K562 (cell line): Measurements from ENCODE around the gene DYNC1I2. TPM values are rescaled to one million over a fixed set of nuclear protein-coding genes. Genes with fewer than 3 reads are reported as not detected.

ENCODE experiments used
- CBFA2T3 ChIP-seq: fragments of 450-650 bp; IDR thresholded peaks from 2 replicates; pipeline ENCODE4 v1.6.1; 2017
- CREM ChIP-seq: IDR thresholded peaks from 2 replicates; pipeline ENCODE4 v1.6.1; 2014; ENCODE audit warnings: antibody characterized with exemption, low read depth
- FOXK2 ChIP-seq, 2 experiments: fragments of 450-650 bp; IDR thresholded peaks in 1 of 2; conservative IDR thresholded peaks in 1 of 2; 2 replicates each; pipeline ENCODE4 v1.6.1; 2016; ENCODE audit warnings: low read depth in 2 of 2, mild to moderate bottlenecking in 1 of 2
- HNRNPL ChIP-seq: fragments of 200-400 bp; formaldehyde crosslinking; IDR thresholded peaks from 2 replicates; pipeline ENCODE4 v1.6.1; 2017; ENCODE audit warnings: low read depth, mild to moderate bottlenecking, low read length
- KLF16 ChIP-seq: IDR thresholded peaks from 2 replicates; pipeline ENCODE4 v1.6.1; 2016; ENCODE audit warnings: antibody characterized with exemption
- MBD2 ChIP-seq: sonication (generic); IDR thresholded peaks from 2 replicates; pipeline ENCODE4 v1.6.1; 2016; ENCODE audit warnings: low read depth, borderline replicate concordance
- RFX7 ChIP-seq: fragments of 250-450 bp; sonication (Bioruptor Pico); IDR thresholded peaks from 2 replicates; pipeline ENCODE4 v1.5.1; 2021; ENCODE audit warnings: mild to moderate bottlenecking
- SIN3A ChIP-seq, 2 experiments: fragments of 150-350 bp in 1 of 2; IDR thresholded peaks; 2 replicates each; pipeline ENCODE4 v1.6.1; 2011 to 2016; ENCODE audit warnings: borderline replicate concordance in 2 of 2, low read depth in 2 of 2, low read length in 2 of 2, mild to moderate bottlenecking in 2 of 2, moderate library complexity in 2 of 2; ENCODE audit not compliant: control insufficient read depth in 1 of 2
- SRSF3 ChIP-seq: fragments of 200-400 bp; formaldehyde crosslinking; IDR thresholded peaks from 2 replicates; pipeline ENCODE4 v1.6.1; 2016; ENCODE audit warnings: mild to moderate bottlenecking, low read length, moderate library complexity; ENCODE audit not compliant: insufficient read depth
- ZNF311 ChIP-seq: fragments of 250-450 bp; sonication (Bioruptor Pico); IDR thresholded peaks from 2 replicates; pipeline ENCODE4 v1.4.0; 2020; ENCODE audit warnings: mild to moderate bottlenecking, moderate library complexity
- ZNF551 ChIP-seq: fragments of 250-450 bp; sonication (Bioruptor Pico); IDR thresholded peaks from 2 replicates; pipeline ENCODE4 v1.5.0; 2021; ENCODE audit warnings: mild to moderate bottlenecking, moderate library complexity
- ZNF76 ChIP-seq: fragments of 250-450 bp; sonication (Bioruptor Pico); IDR thresholded peaks from 2 replicates; pipeline ENCODE4 v1.4.0; 2020; ENCODE audit warnings: mild to moderate bottlenecking, moderate library complexity, borderline replicate concordance
- polyA plus RNA-seq, 8 experiments: library from polyadenylated mRNA; depleted of rRNA in 4 of 8; stranded (reverse) in 5 of 8; unstranded in 3 of 8; fragments of >200 nt; fragmentation: Nextera tagmentation in 2 of 8; fragmentation: Illumina TruSeq in 1 of 8; extraction: Ambion mirVana in 2 of 8; extraction: Trizol in 1 of 8; gene quantifications; 2 replicates each; pipeline versions ENCODE4 v1.2.1 to v1.2.3, GENCODE V29; 2011 to 2014; ENCODE audit warnings: inconsistent platforms in 1 of 8, missing spikeins in 1 of 8
- total RNA-seq, 7 experiments: library from RNA; depleted of rRNA in 6 of 7; stranded (reverse); fragments of >200 nt in 6 of 7; fragmentation: Illumina TruSeq in 2 of 7; extraction: Trizol in 2 of 7; gene quantifications; 2 replicates each; pipeline versions ENCODE4 v1.2.1 to v1.2.3, GENCODE V29; 2011 to 2021; ENCODE audit warnings: low replicate concordance in 1 of 7
- TF ChIP-seq, protein P1 (sequence below), 2 experiments: fragments of 450-650 bp; IDR thresholded peaks; 2 replicates each; pipeline ENCODE4 v1.6.1; 2016
- TF ChIP-seq, protein P2 (sequence below): fragments of 450-650 bp; formaldehyde crosslinking; IDR thresholded peaks from 2 replicates; pipeline ENCODE4 v1.4.0; 2020; ENCODE audit warnings: mild to moderate bottlenecking, mixed read lengths
- TF ChIP-seq, protein P3 (sequence below): fragments of 200-400 bp; formaldehyde crosslinking; IDR thresholded peaks from 2 replicates; pipeline ENCODE4 v1.6.1; 2017; ENCODE audit warnings: mild to moderate bottlenecking, low read depth, low read length, moderate library complexity
- TF ChIP-seq, protein P4 (sequence below): sonication (generic); formaldehyde crosslinking; IDR thresholded peaks from 2 replicates; pipeline ENCODE4 v1.8.0; 2022; ENCODE audit warnings: mild to moderate bottlenecking, missing genetic modification reagents
- TF ChIP-seq, protein P5 (sequence below): sonication (generic); formaldehyde crosslinking; IDR thresholded peaks from 2 replicates; pipeline ENCODE4 v1.9.0; 2022; ENCODE audit warnings: mild to moderate bottlenecking, missing genetic modification reagents
- TF ChIP-seq, protein P6 (sequence below): sonication (generic); formaldehyde crosslinking; IDR thresholded peaks from 2 replicates; pipeline ENCODE4 v1.8.1; 2023; ENCODE audit warnings: mild to moderate bottlenecking, missing genetic modification reagents

DYNC1I2 gene
- total and polyA plus RNA-seq, 9 of the 15 experiments (the other 6 are each of a cell fraction or from before 2014, with no cell fraction given) = 59.1 to 204 (median 100) TPM

DNA sequence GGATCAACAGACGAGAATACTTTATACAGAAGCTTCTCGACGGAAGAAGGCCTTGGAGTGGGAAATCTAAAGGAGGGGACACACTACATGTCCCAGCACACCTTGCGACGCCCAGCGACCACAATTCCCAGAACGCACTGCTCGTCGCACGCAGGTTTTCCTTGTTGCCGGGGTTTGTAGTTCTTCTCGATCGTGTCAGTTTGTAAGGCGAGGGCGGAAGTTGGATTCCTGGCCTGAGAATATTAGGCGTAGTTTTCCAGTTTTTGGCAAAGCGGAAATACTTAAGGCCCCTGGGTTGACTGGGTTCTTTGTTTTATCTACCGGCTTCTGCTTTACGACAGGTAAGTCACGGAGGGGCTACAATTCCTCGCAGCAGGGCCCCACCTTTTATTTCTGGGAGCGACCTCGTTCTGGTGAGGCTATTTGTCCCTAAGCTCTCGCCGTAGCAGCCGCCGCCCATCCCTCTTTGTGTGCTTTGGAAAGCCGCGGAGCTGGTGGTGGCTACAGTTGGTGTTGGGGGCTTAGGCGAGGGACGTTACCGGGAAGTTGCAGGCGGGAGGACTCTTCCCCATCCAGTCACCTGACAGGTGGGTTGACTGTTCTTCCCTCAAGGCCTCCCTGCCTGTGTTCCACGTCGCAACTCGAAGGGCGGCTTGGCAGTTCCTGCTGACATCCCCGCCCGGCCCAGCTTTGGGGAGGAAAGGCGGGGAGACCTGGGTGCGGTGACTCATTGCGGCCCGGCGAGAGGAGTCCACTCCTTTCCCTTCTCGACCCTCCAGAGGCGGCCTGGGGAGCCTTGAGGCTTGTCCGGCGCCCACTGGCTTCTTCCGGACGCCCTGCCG lies at the start of gene DYNC1I2 (continued):
- TF ChIP-seq ZNF76 (CRISPR knock-in tag) (0 out of 2 replicates have a peak, but pooled peaks have one; percentile 12), ZNF551 (CRISPR knock-in tag) (no peak), KLF16 (peak; percentile 70), FOXK2 (conservative IDR thresholded peaks at IDR 0.05 in 1 of 2, IDR thresholded peaks at IDR 0.05 in 1 of 2; ENCODE audit: low read depth in 2 of 2) (peak; percentile 51 to 76; a peak in 3 of 4 replicates), RFX7 (no peak), CBFA2T3 (no peak), MBD2 (peak; percentile 98), CREM (peak; percentile 97), ZNF311 (CRISPR knock-in tag) (peak; percentile 65; the same call in 1 of the 2 replicates), HNRNPL (no peak), SIN3A (IDR thresholded peaks at IDR 0.05; ENCODE audit: borderline replicate concordance in 2 of 2, control insufficient read depth in 1 of 2, low read depth in 2 of 2, low read length in 2 of 2) (peak; percentile 82 to 90), SRSF3 (no peak)
- TF ChIP-seq, protein P1, sequence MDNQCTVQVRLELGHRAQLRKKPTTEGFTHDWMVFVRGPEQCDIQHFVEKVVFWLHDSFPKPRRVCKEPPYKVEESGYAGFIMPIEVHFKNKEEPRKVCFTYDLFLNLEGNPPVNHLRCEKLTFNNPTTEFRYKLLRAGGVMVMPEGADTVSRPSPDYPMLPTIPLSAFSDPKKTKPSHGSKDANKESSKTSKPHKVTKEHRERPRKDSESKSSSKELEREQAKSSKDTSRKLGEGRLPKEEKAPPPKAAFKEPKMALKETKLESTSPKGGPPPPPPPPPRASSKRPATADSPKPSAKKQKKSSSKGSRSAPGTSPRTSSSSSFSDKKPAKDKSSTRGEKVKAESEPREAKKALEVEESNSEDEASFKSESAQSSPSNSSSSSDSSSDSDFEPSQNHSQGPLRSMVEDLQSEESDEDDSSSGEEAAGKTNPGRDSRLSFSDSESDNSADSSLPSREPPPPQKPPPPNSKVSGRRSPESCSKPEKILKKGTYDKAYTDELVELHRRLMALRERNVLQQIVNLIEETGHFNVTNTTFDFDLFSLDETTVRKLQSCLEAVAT (IDR thresholded peaks at IDR 0.05) = 0 out of 4 replicates have a peak, but pooled peaks of 1 of the 2 experiments have one; percentile 52
- TF ChIP-seq, protein P2, sequence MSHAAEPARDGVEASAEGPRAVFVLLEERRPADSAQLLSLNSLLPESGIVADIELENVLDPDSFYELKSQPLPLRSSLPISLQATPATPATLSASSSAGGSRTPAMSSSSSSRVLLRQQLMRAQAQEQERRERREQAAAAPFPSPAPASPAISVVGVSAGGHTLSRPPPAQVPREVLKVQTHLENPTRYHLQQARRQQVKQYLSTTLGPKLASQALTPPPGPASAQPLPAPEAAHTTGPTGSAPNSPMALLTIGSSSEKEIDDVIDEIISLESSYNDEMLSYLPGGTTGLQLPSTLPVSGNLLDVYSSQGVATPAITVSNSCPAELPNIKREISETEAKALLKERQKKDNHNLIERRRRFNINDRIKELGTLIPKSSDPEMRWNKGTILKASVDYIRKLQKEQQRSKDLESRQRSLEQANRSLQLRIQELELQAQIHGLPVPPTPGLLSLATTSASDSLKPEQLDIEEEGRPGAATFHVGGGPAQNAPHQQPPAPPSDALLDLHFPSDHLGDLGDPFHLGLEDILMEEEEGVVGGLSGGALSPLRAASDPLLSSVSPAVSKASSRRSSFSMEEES = no peak
- TF ChIP-seq, protein P3, sequence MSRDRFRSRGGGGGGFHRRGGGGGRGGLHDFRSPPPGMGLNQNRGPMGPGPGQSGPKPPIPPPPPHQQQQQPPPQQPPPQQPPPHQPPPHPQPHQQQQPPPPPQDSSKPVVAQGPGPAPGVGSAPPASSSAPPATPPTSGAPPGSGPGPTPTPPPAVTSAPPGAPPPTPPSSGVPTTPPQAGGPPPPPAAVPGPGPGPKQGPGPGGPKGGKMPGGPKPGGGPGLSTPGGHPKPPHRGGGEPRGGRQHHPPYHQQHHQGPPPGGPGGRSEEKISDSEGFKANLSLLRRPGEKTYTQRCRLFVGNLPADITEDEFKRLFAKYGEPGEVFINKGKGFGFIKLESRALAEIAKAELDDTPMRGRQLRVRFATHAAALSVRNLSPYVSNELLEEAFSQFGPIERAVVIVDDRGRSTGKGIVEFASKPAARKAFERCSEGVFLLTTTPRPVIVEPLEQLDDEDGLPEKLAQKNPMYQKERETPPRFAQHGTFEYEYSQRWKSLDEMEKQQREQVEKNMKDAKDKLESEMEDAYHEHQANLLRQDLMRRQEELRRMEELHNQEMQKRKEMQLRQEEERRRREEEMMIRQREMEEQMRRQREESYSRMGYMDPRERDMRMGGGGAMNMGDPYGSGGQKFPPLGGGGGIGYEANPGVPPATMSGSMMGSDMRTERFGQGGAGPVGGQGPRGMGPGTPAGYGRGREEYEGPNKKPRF = no peak
- TF ChIP-seq, protein P4, sequence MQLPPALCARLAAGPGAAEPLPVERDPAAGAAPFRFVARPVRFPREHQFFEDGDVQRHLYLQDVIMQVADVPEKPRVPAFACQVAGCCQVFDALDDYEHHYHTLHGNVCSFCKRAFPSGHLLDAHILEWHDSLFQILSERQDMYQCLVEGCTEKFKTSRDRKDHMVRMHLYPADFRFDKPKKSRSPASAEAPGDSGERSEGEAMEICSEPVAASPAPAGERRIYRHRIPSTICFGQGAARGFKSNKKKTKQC = peak; percentile 89
- TF ChIP-seq, protein P5, sequence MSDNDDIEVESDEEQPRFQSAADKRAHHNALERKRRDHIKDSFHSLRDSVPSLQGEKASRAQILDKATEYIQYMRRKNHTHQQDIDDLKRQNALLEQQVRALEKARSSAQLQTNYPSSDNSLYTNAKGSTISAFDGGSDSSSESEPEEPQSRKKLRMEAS (CRISPR knock-in tag) = peak; percentile 79
- TF ChIP-seq, protein P6, sequence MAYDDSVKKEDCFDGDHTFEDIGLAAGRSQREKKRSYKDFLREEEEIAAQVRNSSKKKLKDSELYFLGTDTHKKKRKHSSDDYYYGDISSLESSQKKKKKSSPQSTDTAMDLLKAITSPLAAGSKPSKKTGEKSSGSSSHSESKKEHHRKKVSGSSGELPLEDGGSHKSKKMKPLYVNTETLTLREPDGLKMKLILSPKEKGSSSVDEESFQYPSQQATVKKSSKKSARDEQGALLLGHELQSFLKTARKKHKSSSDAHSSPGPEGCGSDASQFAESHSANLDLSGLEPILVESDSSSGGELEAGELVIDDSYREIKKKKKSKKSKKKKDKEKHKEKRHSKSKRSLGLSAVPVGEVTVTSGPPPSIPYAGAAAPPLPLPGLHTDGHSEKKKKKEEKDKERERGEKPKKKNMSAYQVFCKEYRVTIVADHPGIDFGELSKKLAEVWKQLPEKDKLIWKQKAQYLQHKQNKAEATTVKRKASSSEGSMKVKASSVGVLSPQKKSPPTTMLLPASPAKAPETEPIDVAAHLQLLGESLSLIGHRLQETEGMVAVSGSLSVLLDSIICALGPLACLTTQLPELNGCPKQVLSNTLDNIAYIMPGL (CRISPR knock-in tag) = peak; percentile 76
